ENCODE measurements around the gene LRRC30.

Gene LRRC30

DNA sequence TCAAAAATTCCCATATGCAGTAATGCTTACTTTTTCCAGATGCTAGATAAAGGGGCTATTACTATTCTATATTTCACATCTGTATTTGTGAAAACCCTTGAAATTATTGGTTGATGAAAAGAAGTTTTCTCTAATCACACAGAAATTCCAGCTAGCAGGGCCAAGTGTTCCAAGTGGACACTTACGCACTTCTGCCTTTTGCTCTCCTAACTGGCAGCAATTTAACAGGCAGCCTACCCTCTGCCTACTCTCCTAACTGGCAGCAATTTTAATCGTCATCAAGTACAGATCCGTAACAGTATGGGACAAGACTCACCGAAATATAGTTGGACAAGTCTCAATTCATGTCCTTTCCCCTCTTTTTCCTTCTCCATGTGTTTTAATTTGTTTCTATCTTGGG lies 12.0 kb downstream of the LRRC30 start:
- no peaks in the 10 kb centered on the region for H3K9me3 ChIP-seq (ENCODE audit: low read length)

DNA sequence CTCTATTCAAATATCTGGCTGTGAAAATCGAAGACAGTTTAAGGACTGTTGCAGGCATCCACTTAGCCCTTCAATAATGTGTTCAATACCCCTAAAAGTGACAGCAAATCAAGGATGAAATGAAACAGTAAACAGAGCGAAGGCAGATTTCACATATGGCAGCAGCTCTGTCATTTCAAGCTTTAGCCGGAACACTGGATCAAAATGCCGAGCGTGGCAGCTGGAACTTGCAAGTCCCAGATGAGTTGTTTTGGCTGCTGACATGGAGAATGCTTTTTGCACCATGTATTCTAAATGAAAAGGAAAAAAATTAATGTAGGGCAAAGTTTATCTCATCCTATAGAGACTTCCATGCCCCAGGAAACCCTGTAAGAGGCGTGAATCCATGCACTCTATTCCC lies 18.0 kb downstream of the LRRC30 start:
- Histone ChIP-seq H3K9ac (ENCODE audit: low read length) (no peak overlapping the region), H3K9me3 (ENCODE audit: low read length) (no peaks in the 10 kb centered on the region), H3K27me3 (ENCODE audit: control insufficient read depth in 1 of 2, insufficient read depth in 2 of 2, low read length in 2 of 2) (no peaks in the 10 kb centered on the region), H3K4me3 (ENCODE audit: low read depth in 1 of 2, low read length in 2 of 2) (no peak overlapping the region), H3K36me3 (ENCODE audit: insufficient read depth, low read length) (no peaks in the 10 kb centered on the region), H3K4me1 (ENCODE audit: insufficient read depth, low read length) (no peaks in the 10 kb centered on the region), H3K27ac (ENCODE audit: low read depth, low read length) (no peak overlapping the region)

More for the DNA sequence above, 12.0 kb downstream of the LRRC30 start:
- Histone ChIP-seq H3K36me3 (ENCODE audit: insufficient read depth, low read length) (no peaks in the 10 kb centered on the region), H3K4me3 (ENCODE audit: low read depth in 1 of 2, low read length in 2 of 2) (no peak overlapping the region), H3K27ac (ENCODE audit: low read depth, low read length) (no peak overlapping the region), H3K27me3 (ENCODE audit: control insufficient read depth in 1 of 2, insufficient read depth in 2 of 2, low read length in 2 of 2) (no peaks in the 10 kb centered on the region), H3K9ac (ENCODE audit: low read length) (no peak overlapping the region), H3K4me1 (ENCODE audit: insufficient read depth, low read length) (no peaks in the 10 kb centered on the region)

DNA sequence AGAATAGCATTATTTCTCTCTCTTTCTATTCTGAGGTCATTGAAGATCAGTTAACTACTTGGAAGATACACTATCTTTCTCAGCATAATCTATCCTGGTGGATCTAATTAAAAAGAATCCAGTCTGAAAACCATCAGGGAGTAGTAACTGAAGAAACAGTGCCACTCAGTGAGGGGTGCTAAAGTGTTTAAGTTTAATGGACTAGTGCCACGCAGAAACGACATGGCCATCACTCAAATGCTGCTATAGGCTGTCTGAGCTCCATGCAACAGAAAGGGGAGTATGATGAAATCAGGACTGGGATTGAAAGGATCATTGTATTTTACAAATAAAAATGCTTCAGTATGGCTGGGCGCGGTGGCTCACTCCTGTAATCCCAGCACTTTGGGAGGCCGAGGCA lies 23.3 kb downstream of the LRRC30 start:
- Histone ChIP-seq H3K27ac (ENCODE audit: low read depth, low read length) (no peak overlapping the region), H3K27me3 (ENCODE audit: control insufficient read depth in 1 of 2, insufficient read depth in 2 of 2, low read length in 2 of 2) (no peaks in the 10 kb centered on the region), H3K36me3 (ENCODE audit: insufficient read depth, low read length) (no peaks in the 10 kb centered on the region), H3K4me1 (ENCODE audit: insufficient read depth, low read length) (no peaks in the 10 kb centered on the region), H3K9me3 (ENCODE audit: low read length) (no peaks in the 10 kb centered on the region), H3K9ac (ENCODE audit: low read length) (no peak overlapping the region), H3K4me3 (ENCODE audit: low read depth in 1 of 2, low read length in 2 of 2) (no peak overlapping the region)

DNA sequence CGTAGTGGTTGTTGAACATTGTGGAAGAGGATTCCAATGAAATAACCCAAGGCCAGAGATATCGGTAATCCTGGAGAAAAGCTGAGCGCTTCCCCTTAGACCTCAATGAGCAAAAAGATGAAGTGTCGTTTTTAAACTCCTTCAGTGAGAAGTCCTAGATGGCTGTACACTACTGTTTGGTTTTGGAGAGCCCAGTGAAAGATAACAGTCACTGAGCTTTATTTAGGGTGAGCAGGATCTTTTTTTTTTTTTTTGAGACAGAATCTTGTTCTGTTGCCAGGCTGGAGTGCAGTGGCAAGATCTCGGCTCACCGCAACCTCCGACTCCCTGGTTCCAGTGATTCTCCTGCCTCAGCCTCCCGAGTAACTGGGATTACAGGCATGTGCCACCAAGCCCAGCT lies 24.2 kb downstream of the LRRC30 start:
- H3K4me1 ChIP-seq (ENCODE audit: insufficient read depth, low read length): no peaks in the 10 kb centered on the region
- no peak overlapping the region for H3K4me3 ChIP-seq (ENCODE audit: low read depth in 1 of 2, low read length in 2 of 2)
- no peak overlapping the region for H3K27ac ChIP-seq (ENCODE audit: low read depth, low read length)
- H3K9me3 ChIP-seq (ENCODE audit: low read length): no peaks in the 10 kb centered on the region
- H3K27me3 ChIP-seq (ENCODE audit: control insufficient read depth in 1 of 2, insufficient read depth in 2 of 2, low read length in 2 of 2): no peaks in the 10 kb centered on the region
- no peak overlapping the region for H3K9ac ChIP-seq (ENCODE audit: low read length)
- H3K36me3 ChIP-seq (ENCODE audit: insufficient read depth, low read length): no peaks in the 10 kb centered on the region

DNA sequence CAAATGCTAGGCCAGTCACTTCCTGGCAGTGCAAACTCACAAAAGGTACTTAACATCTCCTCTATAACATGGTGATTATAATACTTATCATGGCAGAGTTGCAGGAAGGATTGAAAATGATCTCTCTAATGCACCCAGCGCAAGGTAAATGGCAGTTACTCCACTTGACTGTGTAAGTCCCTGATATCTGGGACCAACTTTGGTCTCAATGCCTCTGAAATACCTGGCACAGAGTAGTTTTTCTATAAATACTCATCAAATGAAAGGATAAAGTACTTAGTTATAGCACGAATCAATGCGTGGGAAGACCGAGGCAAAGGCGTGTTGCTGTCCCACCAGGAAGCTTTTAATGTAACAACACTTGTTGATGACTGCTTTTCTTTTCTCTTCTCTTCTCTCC lies 24.8 kb downstream of the LRRC30 start:
- H3K27ac ChIP-seq (ENCODE audit: low read depth, low read length): no peak overlapping the region

DNA sequence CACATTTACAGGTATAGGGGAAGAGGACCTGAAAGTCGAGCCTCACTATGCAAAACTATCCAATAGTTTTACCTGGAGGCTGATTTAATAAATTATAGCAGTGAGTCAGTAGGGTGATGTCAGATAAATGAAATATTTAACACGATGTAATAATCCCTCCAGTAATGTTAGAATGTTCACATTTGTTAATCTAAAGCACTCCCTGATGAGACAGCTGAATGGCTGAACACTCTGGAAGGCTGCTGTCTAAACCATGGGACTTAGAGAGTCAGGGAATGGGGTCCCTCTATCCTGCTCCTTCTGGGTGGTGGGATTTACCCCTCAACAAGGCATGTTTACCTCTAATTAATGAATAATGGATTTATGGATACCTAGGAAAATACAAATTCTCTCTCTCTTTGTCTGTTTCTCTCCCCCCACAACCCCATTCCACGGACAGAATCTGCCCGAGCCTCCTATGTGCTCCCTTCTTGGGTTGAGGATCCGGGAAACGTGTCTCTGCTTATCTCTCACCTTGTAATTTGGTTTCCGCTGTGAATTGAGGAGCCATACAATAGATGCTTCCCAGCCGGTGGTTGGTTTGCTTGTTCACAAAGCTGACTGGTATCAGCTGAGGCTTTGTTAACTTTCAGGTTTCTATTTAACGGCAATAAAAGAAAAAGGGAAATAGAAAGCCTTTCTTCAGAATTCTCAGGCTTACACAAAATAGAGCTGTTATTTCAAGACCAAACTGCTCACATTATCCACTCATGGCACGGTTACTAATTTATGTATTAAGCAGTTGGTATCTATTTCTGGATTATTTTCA lies 25.9 kb downstream of the LRRC30 start:
- H3K4me1 ChIP-seq (ENCODE audit: insufficient read depth, low read length): no peaks in the 10 kb centered on the region
- no peak overlapping the region for H3K9ac ChIP-seq (ENCODE audit: low read length)
- H3K36me3 ChIP-seq (ENCODE audit: insufficient read depth, low read length): no peaks in the 10 kb centered on the region
- H3K9me3 ChIP-seq (ENCODE audit: low read length): no peaks in the 10 kb centered on the region
- H3K4me3 ChIP-seq (ENCODE audit: low read depth in 1 of 2, low read length in 2 of 2): no peak overlapping the region
- no peaks in the 10 kb centered on the region for H3K27me3 ChIP-seq (ENCODE audit: control insufficient read depth in 1 of 2, insufficient read depth in 2 of 2, low read length in 2 of 2)
- H3K27ac ChIP-seq (ENCODE audit: low read depth, low read length): no peak overlapping the region

More for the DNA sequence above, 24.8 kb downstream of the LRRC30 start:
- no peak overlapping the region for H3K9ac ChIP-seq (ENCODE audit: low read length)
- H3K36me3 ChIP-seq (ENCODE audit: insufficient read depth, low read length): no peaks in the 10 kb centered on the region
- no peaks in the 10 kb centered on the region for H3K27me3 ChIP-seq (ENCODE audit: control insufficient read depth in 1 of 2, insufficient read depth in 2 of 2, low read length in 2 of 2)
- H3K4me1 ChIP-seq (ENCODE audit: insufficient read depth, low read length): no peaks in the 10 kb centered on the region
- no peaks in the 10 kb centered on the region for H3K9me3 ChIP-seq (ENCODE audit: low read length)
- no peak overlapping the region for H3K4me3 ChIP-seq (ENCODE audit: low read depth in 1 of 2, low read length in 2 of 2)

DNA sequence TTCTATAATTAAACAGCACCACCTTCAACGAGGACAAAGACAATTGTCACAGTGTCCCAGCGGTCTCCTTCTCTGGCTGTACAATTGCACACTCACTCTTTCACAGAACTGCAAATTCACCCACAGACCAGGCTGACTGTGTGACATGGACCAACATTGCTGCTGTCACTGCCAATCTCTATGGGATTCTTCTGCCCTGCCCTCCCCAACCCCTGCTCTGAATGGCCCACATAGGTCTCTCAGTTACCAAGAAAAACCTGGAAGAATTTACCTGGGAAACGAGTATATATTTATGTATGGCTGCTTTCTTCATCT lies 26.5 kb downstream of the LRRC30 start:
- no peak overlapping the region for H3K4me3 ChIP-seq (ENCODE audit: low read depth in 1 of 2, low read length in 2 of 2)
- no peaks in the 10 kb centered on the region for H3K4me1 ChIP-seq (ENCODE audit: insufficient read depth, low read length)
- H3K9me3 ChIP-seq (ENCODE audit: low read length): no peaks in the 10 kb centered on the region
- H3K36me3 ChIP-seq (ENCODE audit: insufficient read depth, low read length): no peaks in the 10 kb centered on the region
- no peaks in the 10 kb centered on the region for H3K27me3 ChIP-seq (ENCODE audit: control insufficient read depth in 1 of 2, insufficient read depth in 2 of 2, low read length in 2 of 2)
- H3K9ac ChIP-seq (ENCODE audit: low read length): no peak overlapping the region
- H3K27ac ChIP-seq (ENCODE audit: low read depth, low read length): no peak overlapping the region

DNA sequence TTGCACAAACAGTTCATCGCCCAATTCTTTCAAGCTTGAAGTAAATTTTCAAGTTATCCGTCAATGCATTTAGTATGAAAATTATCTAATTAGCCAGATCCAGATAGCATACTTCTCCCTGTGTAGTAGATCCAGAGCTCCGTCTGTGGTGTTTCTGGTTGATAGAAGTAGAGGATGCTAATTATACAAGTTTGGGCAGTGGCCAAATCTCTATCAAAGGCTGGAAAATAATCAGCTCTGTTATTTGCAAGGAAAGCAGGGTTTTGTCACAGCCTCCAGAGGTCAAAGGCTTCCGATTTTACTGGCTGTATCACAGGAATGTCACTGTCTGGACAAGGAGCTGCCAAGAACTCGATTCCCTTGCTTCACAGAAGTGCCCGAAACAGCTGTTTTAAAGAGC lies 28.6 kb downstream of the LRRC30 start:
- Histone ChIP-seq H3K27me3 (ENCODE audit: control insufficient read depth in 1 of 2, insufficient read depth in 2 of 2, low read length in 2 of 2) (no peaks in the 10 kb centered on the region), H3K36me3 (ENCODE audit: insufficient read depth, low read length) (no peaks in the 10 kb centered on the region), H3K9ac (ENCODE audit: low read length) (no peak overlapping the region), H3K9me3 (ENCODE audit: low read length) (no peaks in the 10 kb centered on the region), H3K4me1 (ENCODE audit: insufficient read depth, low read length) (no peaks in the 10 kb centered on the region), H3K4me3 (ENCODE audit: low read depth in 1 of 2, low read length in 2 of 2) (no peak overlapping the region), H3K27ac (ENCODE audit: low read depth, low read length) (no peak overlapping the region)

DNA sequence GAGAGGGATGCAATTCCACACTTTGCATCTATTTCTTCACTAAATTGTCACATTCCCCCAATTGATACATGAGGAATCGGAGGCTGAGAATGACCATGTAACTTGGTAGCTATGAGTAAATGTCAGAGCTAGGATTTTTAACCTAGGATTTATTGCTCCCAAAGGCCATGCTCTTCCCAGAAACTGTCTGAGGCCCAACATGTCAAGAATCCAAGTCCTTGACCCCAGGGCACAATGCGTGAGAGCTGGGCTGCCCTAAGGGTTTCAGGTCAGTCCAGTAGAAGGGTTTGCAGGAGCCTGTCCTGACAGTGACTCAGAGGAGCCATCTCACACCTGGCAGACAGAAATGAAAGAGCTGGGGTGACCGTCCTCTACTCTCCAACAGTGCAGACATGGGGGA lies 30.3 kb downstream of the LRRC30 start:
- Histone ChIP-seq H3K9ac (ENCODE audit: low read length) (no peak overlapping the region), H3K9me3 (ENCODE audit: low read length) (no peaks in the 10 kb centered on the region), H3K4me3 (ENCODE audit: low read depth in 1 of 2, low read length in 2 of 2) (no peak overlapping the region), H3K27me3 (ENCODE audit: control insufficient read depth in 1 of 2, insufficient read depth in 2 of 2, low read length in 2 of 2) (no peaks in the 10 kb centered on the region), H3K36me3 (ENCODE audit: insufficient read depth, low read length) (no peaks in the 10 kb centered on the region), H3K27ac (ENCODE audit: low read depth, low read length) (no peak overlapping the region), H3K4me1 (ENCODE audit: insufficient read depth, low read length) (no peaks in the 10 kb centered on the region)

DNA sequence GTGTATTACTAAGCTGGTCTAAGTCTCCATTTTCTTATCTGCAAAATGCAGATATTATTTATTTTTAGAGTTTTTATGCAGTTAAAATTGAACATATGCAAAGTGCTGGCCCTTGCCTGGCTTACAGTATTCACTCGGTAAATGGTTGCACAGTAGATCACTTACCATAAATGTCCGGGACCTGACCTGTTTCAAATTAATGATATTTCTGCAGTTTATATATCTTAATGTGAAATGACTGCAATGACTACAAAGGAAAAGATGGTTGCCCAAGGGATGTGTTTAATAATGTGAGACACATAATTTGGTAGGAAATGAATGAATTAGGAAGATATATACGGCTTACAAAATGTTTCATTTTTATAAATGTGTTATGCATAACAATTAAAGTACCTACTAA lies 37.1 kb downstream of the LRRC30 start:
- H3K4me3 ChIP-seq (ENCODE audit: low read depth in 1 of 2, low read length in 2 of 2): no peak overlapping the region
- no peaks in the 10 kb centered on the region for H3K36me3 ChIP-seq (ENCODE audit: insufficient read depth, low read length)
- peaks cover 6% of the 10 kb centered on the region for H3K4me1 ChIP-seq (ENCODE audit: insufficient read depth, low read length)
- H3K9ac ChIP-seq (ENCODE audit: low read length): no peak overlapping the region
- H3K9me3 ChIP-seq (ENCODE audit: low read length): no peaks in the 10 kb centered on the region
- no peaks in the 10 kb centered on the region for H3K27me3 ChIP-seq (ENCODE audit: control insufficient read depth in 1 of 2, insufficient read depth in 2 of 2, low read length in 2 of 2)
- H3K27ac ChIP-seq (ENCODE audit: low read depth, low read length): no peak overlapping the region

DNA sequence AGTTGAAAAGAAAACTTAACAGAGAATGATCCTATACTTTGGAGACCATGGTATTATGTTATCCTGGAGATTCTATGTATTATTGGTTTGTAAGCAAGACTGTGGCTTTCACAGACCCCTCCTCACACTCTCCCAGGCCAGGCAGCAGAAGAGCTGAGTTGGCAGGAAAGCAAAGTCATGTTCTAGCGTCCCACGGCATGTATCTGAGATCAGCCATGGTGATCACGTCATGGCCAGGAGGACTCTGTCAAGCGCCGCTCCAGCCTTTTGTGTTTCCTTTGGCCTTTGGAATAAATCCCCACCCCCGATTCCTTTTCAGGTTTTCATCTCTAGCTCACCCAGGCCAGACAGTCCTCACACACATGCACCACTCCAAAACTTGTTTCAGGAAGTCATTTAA lies 39.1 kb downstream of the LRRC30 start:
- Histone ChIP-seq H3K27me3 (ENCODE audit: control insufficient read depth in 1 of 2, insufficient read depth in 2 of 2, low read length in 2 of 2) (no peaks in the 10 kb centered on the region), H3K36me3 (ENCODE audit: insufficient read depth, low read length) (no peaks in the 10 kb centered on the region), H3K9ac (ENCODE audit: low read length) (no peak overlapping the region), H3K4me1 (ENCODE audit: insufficient read depth, low read length) (peaks cover 14% of the 10 kb centered on the region), H3K27ac (ENCODE audit: low read depth, low read length) (no peak overlapping the region), H3K4me3 (ENCODE audit: low read depth in 1 of 2, low read length in 2 of 2) (no peak overlapping the region), H3K9me3 (ENCODE audit: low read length) (no peaks in the 10 kb centered on the region)

DNA sequence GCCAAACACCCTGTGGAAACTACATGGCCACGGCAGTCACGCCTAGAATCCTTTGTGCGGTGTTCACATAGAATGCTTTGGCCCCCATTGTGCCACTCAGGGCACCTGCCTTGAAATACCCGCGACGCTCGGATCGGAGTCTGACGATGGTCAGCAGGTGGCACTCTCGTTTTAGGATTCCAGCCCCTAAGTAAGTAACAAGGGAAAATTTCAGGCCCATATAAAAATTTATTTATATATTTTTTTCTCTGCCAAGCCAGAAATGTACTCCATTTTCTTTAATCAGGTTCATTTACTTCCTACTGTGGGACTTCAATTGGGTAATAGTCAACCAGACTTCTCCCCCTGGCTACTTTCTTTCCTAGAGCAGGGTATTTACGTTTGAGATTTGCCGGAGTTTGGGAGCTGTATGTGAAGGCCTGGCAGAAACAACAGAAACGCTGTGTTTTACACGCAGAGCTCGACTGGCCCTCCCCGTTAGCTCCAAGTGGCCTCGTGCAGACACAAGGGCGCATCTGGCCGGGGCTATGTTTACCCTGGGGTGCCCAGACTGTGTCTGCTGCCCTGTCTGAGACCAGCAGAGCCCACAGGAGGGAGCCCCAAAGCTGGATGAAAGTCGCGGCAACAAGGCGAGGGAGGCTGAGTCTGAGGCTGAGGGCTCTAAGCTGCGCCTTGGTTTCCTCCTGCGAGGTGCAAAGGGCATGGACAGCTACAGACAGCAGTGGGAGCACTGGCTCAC lies 41.6 kb downstream of the LRRC30 start:
- Histone ChIP-seq H3K27ac (ENCODE audit: low read depth, low read length) (peak overlapping the region; percentile 79), H3K4me1 (ENCODE audit: insufficient read depth, low read length) (peaks cover 14% of the 10 kb centered on the region), H3K9ac (ENCODE audit: low read length) (peak overlapping the region; percentile 30), H3K9me3 (ENCODE audit: low read length) (no peaks in the 10 kb centered on the region), H3K27me3 (ENCODE audit: control insufficient read depth in 1 of 2, insufficient read depth in 2 of 2, low read length in 2 of 2) (no peaks in the 10 kb centered on the region), H3K4me3 (ENCODE audit: low read depth in 1 of 2, low read length in 2 of 2) (peak overlapping the region; percentile 34 to 59), H3K36me3 (ENCODE audit: insufficient read depth, low read length) (no peaks in the 10 kb centered on the region)

Data from muscle layer of colon (tissue), 2 donors.